H54 (cell line): Measurements from ENCODE around the gene GABARAPL2.

Experiments
- DNase-seq: peaks from one replicate; pipeline ENCODE4 v3.0.0; 2011; ENCODE audit warnings: low spot score, mixed read lengths; ENCODE audit not compliant: insufficient read length
- FAIRE-seq: peaks from 3 replicates; lab custom pipeline; 2011; peaks lifted over from hg19 to GRCh38; lab: Jason Lieb, UNC
- POLR2A ChIP-seq: IDR thresholded peaks from 2 replicates; pipeline ENCODE4 v1.6.1; 2011; ENCODE audit warnings: low read depth, mild to moderate bottlenecking, low read length

GABARAPL2 gene

GRCh38 chr16:75593308-75593707, 27.1 kb downstream of the GABARAPL2 start:
- no peak for TF ChIP-seq POLR2A
- DNase-seq: no peak
- FAIRE-seq: no peak

- peak; percentile 79 for FAIRE-seq
- no peak for TF ChIP-seq POLR2A
- DNase-seq: peak; percentile 38
Measured at GRCh38 chr16:75593825-75594820, 27.9 kb downstream of the GABARAPL2 start.

- TF ChIP-seq POLR2A: no peak
- DNase-seq: no peak
- no peak for FAIRE-seq
Measured at GRCh38 chr16:75599452-75600277, 33.5 kb downstream of the GABARAPL2 start.

GRCh38 chr16:75603241-75603640, 37.1 kb downstream of the GABARAPL2 start:
- FAIRE-seq: no peak
- DNase-seq: no peak
- no peak for TF ChIP-seq POLR2A

GRCh38 chr16:75606507-75606906, 40.3 kb downstream of the GABARAPL2 start:
- DNase-seq (no peak), FAIRE-seq (no peak)
- TF ChIP-seq POLR2A: no peak

- DNase-seq (no peak), FAIRE-seq (no peak)
- no peak for TF ChIP-seq POLR2A
Measured at GRCh38 chr16:75614066-75614897, 48.1 kb downstream of the GABARAPL2 start.

GRCh38 chr16:75615619-75616018, 49.4 kb downstream of the GABARAPL2 start:
- DNase-seq (no peak), FAIRE-seq (no peak)
- no peak for TF ChIP-seq POLR2A

- DNase-seq (no peak), FAIRE-seq (no peak)
- TF ChIP-seq POLR2A: no peak
Measured at GRCh38 chr16:75616521-75617010, 50.4 kb downstream of the GABARAPL2 start.

GRCh38 chr16:75617121-75617520, 50.9 kb downstream of the GABARAPL2 start:
- no peak for FAIRE-seq
- TF ChIP-seq POLR2A: no peak
- no peak for DNase-seq

GRCh38 chr16:75618780-75619179, 52.6 kb downstream of the GABARAPL2 start:
- no peak for FAIRE-seq
- no peak for DNase-seq
- no peak for TF ChIP-seq POLR2A

- no peak for TF ChIP-seq POLR2A
- no peak for DNase-seq
- FAIRE-seq: no peak
Measured at GRCh38 chr16:75620326-75621169, 54.4 kb downstream of the GABARAPL2 start.

GRCh38 chr16:75621170-75621477, 54.9 kb downstream of the GABARAPL2 start:
- no peak for TF ChIP-seq POLR2A
- DNase-seq (no peak), FAIRE-seq (no peak)
